Rectal smooth muscle tissue (tissue), 1 donor: ENCODE results near the gene UBC.
"Not testable (repeated sequence)": the region's sequence is repeated elsewhere in the genome, so short reads cannot be mapped to it uniquely, and the experiment has no call there.

Experiments
- H3K27ac ChIP-seq: one replicate; pipeline ENCODE4 v1.7.0; 2013; ENCODE audit warnings: low read depth, low read length, inconsistent platforms
- H3K27me3 ChIP-seq: one replicate; pipeline ENCODE4 v1.7.0; 2013; ENCODE audit warnings: low read length; ENCODE audit not compliant: control insufficient read depth, insufficient read depth
- H3K36me3 ChIP-seq: one replicate; pipeline ENCODE4 v1.7.0; 2013; ENCODE audit warnings: low read length; ENCODE audit not compliant: control insufficient read depth, insufficient read depth
- H3K4me1 ChIP-seq: one replicate; pipeline ENCODE4 v1.7.0; 2013; ENCODE audit warnings: low read length; ENCODE audit not compliant: control insufficient read depth, insufficient read depth
- H3K4me3 ChIP-seq: one replicate; pipeline ENCODE4 v1.7.0; 2013; ENCODE audit warnings: low read length
- H3K9ac ChIP-seq: one replicate; pipeline ENCODE4 v1.7.0; 2013; ENCODE audit warnings: low read length

The UBC gene

DNA sequence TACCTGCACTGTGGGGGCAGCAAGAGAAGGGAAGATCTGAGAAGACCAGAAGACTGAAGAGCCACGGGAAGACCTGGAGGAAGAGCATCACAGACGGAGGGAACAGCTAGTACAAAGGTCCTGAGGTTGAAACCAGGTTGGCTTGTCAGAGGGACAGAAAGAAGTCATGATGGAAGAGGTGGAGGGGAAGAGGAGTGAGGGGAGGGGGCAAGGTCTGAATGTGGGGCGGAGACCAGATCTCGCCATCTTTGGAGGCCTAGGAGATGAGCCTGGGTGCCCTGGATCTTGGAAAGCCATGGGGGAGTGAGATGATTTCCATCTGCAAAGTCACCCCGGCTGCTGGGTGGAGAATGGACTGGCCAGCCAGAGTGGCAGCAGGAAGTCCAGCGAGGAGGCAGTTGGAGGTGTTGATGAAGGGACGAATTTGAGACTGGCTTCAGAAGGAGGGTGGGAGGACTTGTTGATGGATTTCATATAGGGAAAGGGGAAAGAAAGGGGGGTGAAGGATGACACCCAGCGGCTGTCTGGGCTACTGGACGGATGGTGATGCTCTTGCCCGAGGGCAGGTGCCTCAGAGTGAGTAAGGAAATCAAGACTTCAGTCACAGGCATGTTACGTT lies 14.6 kb upstream of the UBC start:
- no peaks in the 10 kb centered on the region for H3K27me3 ChIP-seq
- H3K9ac ChIP-seq, result no peak overlapping the region
- H3K4me1 ChIP-seq, result peaks cover 4% of the 10 kb centered on the region
- no peak overlapping the region for H3K27ac ChIP-seq
- H3K4me3 ChIP-seq, result no peak overlapping the region
- H3K36me3 ChIP-seq, result no peaks in the 10 kb centered on the region

GRCh38 chr12:124928095-124928911 lies 13.9 kb upstream of the UBC start:
- H3K9ac ChIP-seq, result peak overlapping the region; percentile 88
- no peaks in the 10 kb centered on the region for H3K27me3 ChIP-seq
- no peaks in the 10 kb centered on the region for H3K36me3 ChIP-seq
- peak overlapping the region; percentile 84 for H3K27ac ChIP-seq
- peaks cover 4% of the 10 kb centered on the region for H3K4me1 ChIP-seq
- peak overlapping the region; percentile 68 for H3K4me3 ChIP-seq

GRCh38 chr12:124927201-124928094 lies 13.0 kb upstream of the UBC start:
- H3K9ac ChIP-seq, result peak overlapping the region; percentile 88
- H3K27me3 ChIP-seq, result no peaks in the 10 kb centered on the region
- H3K4me1 ChIP-seq, result peaks cover 4% of the 10 kb centered on the region

DNA sequence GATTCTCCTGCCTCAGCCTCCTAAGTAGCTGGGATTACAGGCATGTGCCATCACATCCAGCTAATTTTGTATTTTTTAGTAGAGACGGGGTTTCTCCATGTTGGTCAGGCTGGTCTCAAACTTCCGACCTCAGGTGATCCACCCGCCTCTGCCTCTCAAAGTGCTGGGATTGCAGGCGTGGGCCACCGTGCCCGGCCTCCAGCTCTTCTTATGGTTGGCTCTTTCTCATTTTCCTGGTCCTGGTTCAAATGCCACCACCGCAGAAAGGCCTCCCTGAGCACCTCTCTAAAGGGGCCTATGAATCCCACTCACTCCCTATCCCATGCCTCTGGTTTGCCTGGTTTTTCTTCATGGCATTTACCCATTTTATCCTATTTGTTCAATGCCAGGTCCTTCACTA lies 11.3 kb upstream of the UBC start:
- not testable (repeated sequence) for H3K27me3 ChIP-seq, H3K4me1 ChIP-seq, H3K4me3 ChIP-seq, H3K27ac ChIP-seq, H3K9ac ChIP-seq, H3K36me3 ChIP-seq

More at GRCh38 chr12:124927201-124928094, 13.0 kb upstream of the UBC start:
- peak overlapping the region; percentile 68 for H3K4me3 ChIP-seq
- H3K27ac ChIP-seq, result peak overlapping the region; percentile 84
- no peaks in the 10 kb centered on the region for H3K36me3 ChIP-seq

GRCh38 chr12:124925117-124925516 lies 10.7 kb upstream of the UBC start:
- H3K36me3 ChIP-seq, result no peaks in the 10 kb centered on the region
- peaks cover 8% of the 10 kb centered on the region for H3K4me1 ChIP-seq
- no peaks in the 10 kb centered on the region for H3K27me3 ChIP-seq
- H3K4me3 ChIP-seq, result no peak overlapping the region
- no peak overlapping the region for H3K27ac ChIP-seq
- no peak overlapping the region for H3K9ac ChIP-seq

GRCh38 chr12:124923905-124924734 lies 9.7 kb upstream of the UBC start:
- Histone ChIP-seq H3K27ac (no peak overlapping the region), H3K9ac (no peak overlapping the region), H3K4me3 (no peak overlapping the region), H3K36me3 (no peaks in the 10 kb centered on the region), H3K4me1 (peaks cover 8% of the 10 kb centered on the region), H3K27me3 (no peaks in the 10 kb centered on the region)

- H3K4me3 ChIP-seq, result peak overlapping the region; percentile 55
- peak overlapping the region; percentile 48 for H3K27ac ChIP-seq
- H3K4me1 ChIP-seq, result peaks cover 17% of the 10 kb centered on the region
- H3K36me3 ChIP-seq, result no peaks in the 10 kb centered on the region
- H3K27me3 ChIP-seq, result no peaks in the 10 kb centered on the region
- no peak overlapping the region for H3K9ac ChIP-seq
Measured at GRCh38 chr12:124921200-124922031, 7.0 kb upstream of the UBC start.

DNA sequence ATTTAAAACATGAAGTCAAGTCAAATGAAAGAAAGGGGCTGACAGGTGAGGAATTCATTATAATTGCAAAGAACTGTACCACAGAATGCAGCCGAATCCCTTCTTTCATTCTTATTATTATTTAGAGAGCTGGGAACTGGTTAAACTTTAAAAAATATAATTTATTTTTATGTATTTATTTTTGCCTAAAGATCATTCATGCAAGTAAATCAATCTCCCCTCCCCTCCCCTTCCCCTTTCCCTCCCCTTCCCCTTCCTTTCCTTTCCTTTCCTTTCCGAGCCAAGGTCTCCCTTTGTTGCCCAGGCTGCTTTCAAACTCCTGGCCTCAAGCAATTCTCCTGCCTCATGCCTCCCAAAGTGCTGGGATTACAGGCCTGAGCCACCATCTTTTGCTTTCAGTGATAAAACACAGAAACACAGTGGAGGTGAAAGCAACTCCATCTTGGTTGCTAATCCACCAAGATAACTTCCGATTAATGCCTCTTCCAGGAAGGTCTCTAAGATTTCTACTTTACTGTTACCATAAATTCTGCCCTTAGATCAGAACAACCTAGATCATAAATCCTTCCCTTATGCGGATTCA lies 6.0 kb upstream of the UBC start:
- Histone ChIP-seq H3K27me3 (no peaks in the 10 kb centered on the region), H3K36me3 (no peaks in the 10 kb centered on the region), H3K4me1 (peaks cover 26% of the 10 kb centered on the region), H3K9ac (no peak overlapping the region), H3K4me3 (no peak overlapping the region), H3K27ac (peak overlapping the region; percentile 96)

GRCh38 chr12:124919521-124920352 lies 5.3 kb upstream of the UBC start:
- no peak overlapping the region for H3K9ac ChIP-seq
- H3K27me3 ChIP-seq, result no peaks in the 10 kb centered on the region
- H3K4me3 ChIP-seq, result no peak overlapping the region
- H3K27ac ChIP-seq, result peak overlapping the region; percentile 96
- peaks cover 29% of the 10 kb centered on the region for H3K4me1 ChIP-seq
- no peaks in the 10 kb centered on the region for H3K36me3 ChIP-seq

GRCh38 chr12:124918622-124918988 lies 4.2 kb upstream of the UBC start:
- not testable (repeated sequence) for H3K36me3 ChIP-seq, H3K4me3 ChIP-seq, H3K27me3 ChIP-seq
- Histone ChIP-seq H3K27ac (peak overlapping the region; percentile 96), H3K4me1 (peaks cover 29% of the 10 kb centered on the region), H3K9ac (peak overlapping the region; percentile 22)
